ENCODE measurements around the gene FUT6. TPM values are rescaled to one million over a fixed set of nuclear protein-coding genes. Genes with fewer than 3 reads are reported as not detected.
"Not testable (repeated sequence)": the region's sequence is repeated elsewhere in the genome, so short reads cannot be mapped to it uniquely, and the experiment has no call there.

Gene FUT6
- total RNA-seq, 1 donor from 2014 or later: 3.0 TPM

GRCh38 chr19:5863030-5863665 is 23.6 kb upstream of the FUT6 start:
- no peak for DNase-seq (ENCODE audit: low spot score)
- no peak for ATAC-seq

GRCh38 chr19:5857203-5858081 is 17.9 kb upstream of the FUT6 start:
- ATAC-seq (no peak), DNase-seq (ENCODE audit: low spot score) (no peak)

GRCh38 chr19:5855151-5855550 is 15.6 kb upstream of the FUT6 start:
- ATAC-seq; DNase-seq (ENCODE audit: low spot score): not testable (repeated sequence)

- not testable (repeated sequence) for ATAC-seq; DNase-seq (ENCODE audit: low spot score)
Measured at GRCh38 chr19:5854121-5854520, 14.6 kb upstream of the FUT6 start.

GRCh38 chr19:5851302-5851701 is 11.8 kb upstream of the FUT6 start, which contains the start of gene FUT3:
Gene FUT3 (minus strand): TSS chr19:5851449.
- ATAC-seq (peak; percentile 45), DNase-seq (ENCODE audit: low spot score) (no peak)

- peak; percentile 70 for DNase-seq (ENCODE audit: low spot score)
- peak; percentile 89 for ATAC-seq
Measured at GRCh38 chr19:5850743-5851293, 11.3 kb upstream of the FUT6 start.

GRCh38 chr19:5850189-5850588 is 10.7 kb upstream of the FUT6 start:
- ATAC-seq: no peak
- no peak for DNase-seq (ENCODE audit: low spot score)

GRCh38 chr19:5848621-5849020 is 9.1 kb upstream of the FUT6 start:
- DNase-seq (ENCODE audit: low spot score); ATAC-seq: not testable (repeated sequence)

GRCh38 chr19:5847846-5848245 is 8.3 kb upstream of the FUT6 start:
- DNase-seq (ENCODE audit: low spot score); ATAC-seq: not testable (repeated sequence)

- no peak for DNase-seq (ENCODE audit: low spot score)
- no peak for ATAC-seq
Measured at GRCh38 chr19:5844456-5845433, 5.2 kb upstream of the FUT6 start.

GRCh38 chr19:5843295-5843927 is 3.9 kb upstream of the FUT6 start:
- no peak for DNase-seq (ENCODE audit: low spot score)
- ATAC-seq: no peak

- not testable (repeated sequence) for ATAC-seq; DNase-seq (ENCODE audit: low spot score)
Measured at GRCh38 chr19:5841735-5842111, 2.2 kb upstream of the FUT6 start.

GRCh38 chr19:5838353-5839064 is 993 bp downstream of the FUT6 start:
- no peak for DNase-seq (ENCODE audit: low spot score)
- peak; percentile 48 for ATAC-seq

- DNase-seq (ENCODE audit: low spot score) (no peak), ATAC-seq (peak; percentile 57)
Measured at GRCh38 chr19:5837761-5838352, 1.6 kb downstream of the FUT6 start.

GRCh38 chr19:5832527-5833216 is 6.8 kb downstream of the FUT6 start:
- no peak for ATAC-seq
- no peak for DNase-seq (ENCODE audit: low spot score)

- DNase-seq (ENCODE audit: low spot score) (no peak), ATAC-seq (no peak)
Measured at GRCh38 chr19:5832061-5832460, 7.4 kb downstream of the FUT6 start.

- ATAC-seq (no peak), DNase-seq (ENCODE audit: low spot score) (no peak)
Measured at GRCh38 chr19:5831159-5831558, 8.3 kb downstream of the FUT6 start.

GRCh38 chr19:5829567-5830310 is 9.8 kb downstream of the FUT6 start:
- no peak for DNase-seq (ENCODE audit: low spot score)

More at GRCh38 chr19:5829567-5830310, 9.8 kb downstream of the FUT6 start:
- ATAC-seq: no peak
